H1 (cell line): Measurements from ENCODE around the gene CNR2. TPM values are rescaled to one million over a fixed set of nuclear protein-coding genes. Genes with fewer than 3 reads are reported as not detected.

Experiments
- CTCF ChIA-PET: fragments of 300-600 bp; sonication (Branson Sonifier 250); formaldehyde crosslinking; loops from one replicate; lab custom pipeline; 2021; ENCODE audit not compliant: partially characterized antibody; lab: Charles Lee
- POLR2A ChIA-PET: fragments of 300-600 bp; sonication (Branson Sonifier 250); formaldehyde crosslinking; loops from one replicate; lab custom pipeline; 2021; ENCODE audit warnings: inconsistent platforms; ENCODE audit not compliant: partially characterized antibody; lab: Charles Lee
- DNase-seq, 2 experiments: peaks; one replicate each; pipeline versions ENCODE4 v3.0.0 to v3.0.0-alpha.2; 2010 to 2022; ENCODE audit warnings: low spot score in 2 of 2, low read depth in 1 of 2, mixed read lengths in 1 of 2
- FAIRE-seq: peaks from 2 replicates; lab custom pipeline; 2011; peaks lifted over from hg19 to GRCh38; lab: Jason Lieb, UNC
- H2AFZ ChIP-seq: 2 replicates; pipeline ENCODE4 v1.8.1; 2012; ENCODE audit warnings: low read length, inconsistent platforms
- H2AK5ac ChIP-seq: 2 replicates; pipeline ENCODE4 v1.6.1; 2013; ENCODE audit warnings: low read depth, low read length
- H2BK120ac ChIP-seq: replicated peaks from 2 replicates; pipeline ENCODE3; 2013; ENCODE audit warnings: low read depth, low read length, inconsistent platforms
- H2BK12ac ChIP-seq: 2 replicates; pipeline ENCODE4 v1.6.1; 2013; ENCODE audit warnings: low read depth, low read length
- H2BK15ac ChIP-seq: 2 replicates; pipeline ENCODE4 v1.6.1; 2013; ENCODE audit warnings: low read length
- H2BK20ac ChIP-seq: 2 replicates; pipeline ENCODE4 v1.6.1; 2013; ENCODE audit warnings: low read length
- H2BK5ac ChIP-seq: 2 replicates; pipeline ENCODE4 v1.6.1; 2013; ENCODE audit warnings: low read depth, low read length
- H3K14ac ChIP-seq: 2 replicates; pipeline ENCODE4 v1.6.1; 2013; ENCODE audit warnings: inconsistent platforms; ENCODE audit not compliant: insufficient read length
- H3K18ac ChIP-seq: 2 replicates; pipeline ENCODE4 v1.6.1; 2013; ENCODE audit warnings: low read length; ENCODE audit errors: extremely low read depth
- H3K23ac ChIP-seq: 2 replicates; pipeline ENCODE4 v1.6.1; 2013; ENCODE audit warnings: inconsistent platforms; ENCODE audit not compliant: insufficient read length
- H3K23me2 ChIP-seq: 2 replicates; pipeline ENCODE4 v1.6.1; 2013; ENCODE audit warnings: low read depth, low read length
- H3K27ac ChIP-seq: 2 replicates; pipeline ENCODE4 v1.6.1; 2011; ENCODE audit warnings: low read depth, low read length, inconsistent platforms
- H3K27me3 ChIP-seq, 4 experiments: replicated peaks in 1 of 4; 1 replicate in 1 of 4; 2 replicates in 3 of 4; pipeline versions ENCODE4 v1.6.1 to v1.8.1; 2011 to 2013; ENCODE audit warnings: low read length in 3 of 4, mild to moderate bottlenecking in 3 of 4, inconsistent platforms in 2 of 4, mixed read lengths in 2 of 4, moderate library complexity in 1 of 4; ENCODE audit not compliant: control insufficient read depth in 3 of 4, insufficient read depth in 3 of 4; ENCODE audit errors: extremely low read depth in 1 of 4
- H3K36me3 ChIP-seq, 4 experiments: 2 replicates each; pipeline versions ENCODE4 v1.6.1 to v1.8.1; 2011 to 2013; ENCODE audit warnings: mild to moderate bottlenecking in 4 of 4, low read length in 3 of 4, moderate library complexity in 2 of 4, control low read depth in 1 of 4, inconsistent platforms in 1 of 4; ENCODE audit not compliant: insufficient read depth in 4 of 4, control insufficient read depth in 2 of 4
- H3K4ac ChIP-seq: replicated peaks from 2 replicates; pipeline ENCODE3; 2013; ENCODE audit warnings: low read length, low read depth, mixed read lengths, inconsistent platforms; ENCODE audit not compliant: insufficient read length
- H3K4me1 ChIP-seq, 4 experiments: replicated peaks in 1 of 4; 1 replicate in 1 of 4; 2 replicates in 3 of 4; pipeline versions ENCODE4 v1.6.1 to v1.8.1; 2011 to 2013; ENCODE audit warnings: low read length in 3 of 4, inconsistent platforms in 2 of 4, mixed read lengths in 1 of 4; ENCODE audit not compliant: insufficient read depth in 4 of 4, control insufficient read depth in 3 of 4
- H3K4me2 ChIP-seq, 2 experiments: 2 replicates each; pipeline versions ENCODE4 v1.6.1 to v1.8.1; 2011 to 2013; ENCODE audit warnings: low read depth in 2 of 2, low read length in 2 of 2, control low read depth in 1 of 2, inconsistent platforms in 1 of 2, mild to moderate bottlenecking in 1 of 2; ENCODE audit not compliant: insufficient read depth in 1 of 2
- H3K4me3 ChIP-seq, 4 experiments: fragments of 200-600, 300-600 bp in 1 of 4; sonication (generic), shearing (Covaris generic), sonication (Bioruptor Twin) in 1 of 4; 2 replicates each; pipeline versions ENCODE4 v1.5.1 to v1.8.1; 2011 to 2016; ENCODE audit warnings: low read length in 4 of 4, low read depth in 3 of 4, control low read depth in 2 of 4, inconsistent platforms in 2 of 4, mild to moderate bottlenecking in 2 of 4, mixed read lengths in 1 of 4, moderate library complexity in 1 of 4; ENCODE audit not compliant: insufficient read depth in 2 of 4; ENCODE audit errors: extremely low read depth in 1 of 4
- H3K56ac ChIP-seq: replicated peaks from 2 replicates; pipeline ENCODE3; 2013; ENCODE audit warnings: low read depth, mild to moderate bottlenecking, mixed read lengths, low read length, inconsistent platforms; ENCODE audit not compliant: insufficient read length
- H3K79me1 ChIP-seq: 2 replicates; pipeline ENCODE4 v1.6.1; 2013; ENCODE audit warnings: low read depth, low read length, control low read depth
- H3K79me2 ChIP-seq, 2 experiments: 2 replicates each; pipeline versions ENCODE4 v1.6.1 to v1.8.1; 2012 to 2013; ENCODE audit warnings: low read length in 2 of 2, mild to moderate bottlenecking in 2 of 2, inconsistent platforms in 1 of 2; ENCODE audit not compliant: insufficient read depth in 2 of 2, control insufficient read depth in 1 of 2
- H3K9ac ChIP-seq, 4 experiments: replicated peaks in 1 of 4; 1 replicate in 1 of 4; 2 replicates in 3 of 4; pipeline versions ENCODE4 v1.6.1 to v1.8.1; 2011 to 2013; ENCODE audit warnings: low read depth in 3 of 4, low read length in 3 of 4, control low read depth in 2 of 4, mild to moderate bottlenecking in 2 of 4, moderate library complexity in 2 of 4, inconsistent platforms in 1 of 4; ENCODE audit errors: extremely low read depth in 1 of 4
- H3K9me3 ChIP-seq, 2 experiments: 2 replicates each; pipeline versions ENCODE4 v1.6.1 to v1.8.1; 2012 to 2013; ENCODE audit warnings: mild to moderate bottlenecking in 2 of 2, moderate library complexity in 2 of 2, control low read depth in 1 of 2, inconsistent platforms in 1 of 2, low read depth in 1 of 2, low read length in 1 of 2, mixed read lengths in 1 of 2; ENCODE audit not compliant: insufficient read depth in 2 of 2
- H4K20me1 ChIP-seq, 2 experiments: replicated peaks in 1 of 2; 2 replicates each; pipeline versions ENCODE3 to v1.8.1; 2011 to 2013; ENCODE audit warnings: inconsistent platforms in 2 of 2, low read length in 2 of 2, mild to moderate bottlenecking in 1 of 2; ENCODE audit not compliant: insufficient read depth in 2 of 2, control insufficient read depth in 1 of 2
- H4K5ac ChIP-seq: 2 replicates; pipeline ENCODE4 v1.6.1; 2013; ENCODE audit warnings: low read length, low read depth, mixed read lengths, inconsistent platforms; ENCODE audit not compliant: insufficient read length
- H4K8ac ChIP-seq: 2 replicates; pipeline ENCODE4 v1.8.0; 2013; ENCODE audit warnings: mild to moderate bottlenecking, moderate library complexity, low read length, inconsistent platforms; ENCODE audit not compliant: insufficient read depth; ENCODE audit errors: extremely low read depth
- H4K91ac ChIP-seq: replicated peaks from 2 replicates; pipeline ENCODE3; 2013; ENCODE audit warnings: low read length, mixed read lengths, inconsistent platforms; ENCODE audit not compliant: insufficient read length
- CHD2 ChIP-seq: IDR thresholded peaks from 2 replicates; pipeline ENCODE4 v1.6.1; 2012; ENCODE audit warnings: low read length, improper control_type of control experiment
- POLR2AphosphoS5 ChIP-seq: IDR thresholded peaks from 2 replicates; pipeline ENCODE4 v1.6.1; 2011; ENCODE audit warnings: low read depth, low read length
- RNF2 ChIP-seq: fragments of 200-900, 300-1000 bp; sonication (generic); IDR thresholded peaks from 2 replicates; pipeline ENCODE4 v1.7.1; 2016; ENCODE audit warnings: borderline replicate concordance, low read depth, mild to moderate bottlenecking, antibody characterized with exemption, low read length; ENCODE audit not compliant: poor library complexity, severe bottlenecking; ENCODE audit errors: missing control alignments
- SIRT6 ChIP-seq: IDR thresholded peaks from one replicate; pipeline ENCODE4 v1.7.1; 2012; ENCODE audit warnings: low read length, inconsistent platforms
- SP4 ChIP-seq: IDR thresholded peaks from 2 replicates; pipeline ENCODE4 v1.6.1; 2012; ENCODE audit warnings: low read length, inconsistent platforms
- TCF12 ChIP-seq: IDR thresholded peaks from 2 replicates; pipeline ENCODE4 v1.6.1; 2011; ENCODE audit warnings: low read depth, mild to moderate bottlenecking, low read length
- WGBS, 2 experiments: shearing (Covaris generic) in 1 of 2; methylation state at CpG; one replicate each; pipeline versions ENCODE4 v1.1.6 to v1.1.7; 2013 to 2015; ENCODE audit warnings: low lambda C conversion rate in 2 of 2, mixed read lengths in 2 of 2, inconsistent platforms in 1 of 2, low coverage in 1 of 2, missing lambda C conversion rate in 1 of 2; ENCODE audit not compliant: insufficient replicate concordance in 2 of 2, insufficient coverage in 1 of 2, insufficient read length in 1 of 2; ENCODE audit errors: extremely low coverage in 1 of 2, missing lambda C conversion rate in 1 of 2; 5-methylcytosine and 5-hydroxymethylcytosine counted together
- polyA plus RNA-seq, 7 experiments: library from polyadenylated mRNA; depleted of rRNA in 3 of 7; stranded (reverse) in 5 of 7; unstranded in 2 of 7; fragments of >200 nt in 5 of 7; fragments of 200-250 nt in 2 of 7; gene quantifications; 1 replicate in 5 of 7; 2 replicates in 1 of 7; 4 replicates in 1 of 7; pipeline versions ENCODE4 v1.2.1 to v1.2.3, GENCODE V29; 2011 to 2013; ENCODE audit warnings: missing spikeins in 2 of 7, mixed read lengths in 2 of 7
- total RNA-seq: library from RNA; stranded (reverse); fragmentation: NEBNext Ultra II Directional; extraction: Animal tissue kit (Norgen Biotek cat#: 25700); gene quantifications from 2 replicates; pipeline ENCODE4 v1.2.1, GENCODE V29; 2021
- TF ChIP-seq, protein P1 (sequence below), 3 experiments: IDR thresholded peaks; 1 replicate in 2 of 3; 2 replicates in 1 of 3; pipeline versions ENCODE4 v1.5.1 to v1.6.1; 2011; ENCODE audit warnings: low read length in 3 of 3, mild to moderate bottlenecking in 3 of 3, inconsistent platforms in 2 of 3, low read depth in 1 of 3, moderate library complexity in 1 of 3; ENCODE audit not compliant: insufficient read depth in 1 of 3; ENCODE audit errors: control extremely low read depth in 1 of 3
- TF ChIP-seq, protein P2 (sequence below): IDR thresholded peaks from 2 replicates; pipeline ENCODE4 v1.6.1; 2011; ENCODE audit warnings: low read length, improper control_type of control experiment

CNR2 gene
- total and polyA plus RNA-seq, 2 of the 8 experiments (the other 6 are each of a cell fraction or from before 2014, with no cell fraction given) = not detected

DNA sequence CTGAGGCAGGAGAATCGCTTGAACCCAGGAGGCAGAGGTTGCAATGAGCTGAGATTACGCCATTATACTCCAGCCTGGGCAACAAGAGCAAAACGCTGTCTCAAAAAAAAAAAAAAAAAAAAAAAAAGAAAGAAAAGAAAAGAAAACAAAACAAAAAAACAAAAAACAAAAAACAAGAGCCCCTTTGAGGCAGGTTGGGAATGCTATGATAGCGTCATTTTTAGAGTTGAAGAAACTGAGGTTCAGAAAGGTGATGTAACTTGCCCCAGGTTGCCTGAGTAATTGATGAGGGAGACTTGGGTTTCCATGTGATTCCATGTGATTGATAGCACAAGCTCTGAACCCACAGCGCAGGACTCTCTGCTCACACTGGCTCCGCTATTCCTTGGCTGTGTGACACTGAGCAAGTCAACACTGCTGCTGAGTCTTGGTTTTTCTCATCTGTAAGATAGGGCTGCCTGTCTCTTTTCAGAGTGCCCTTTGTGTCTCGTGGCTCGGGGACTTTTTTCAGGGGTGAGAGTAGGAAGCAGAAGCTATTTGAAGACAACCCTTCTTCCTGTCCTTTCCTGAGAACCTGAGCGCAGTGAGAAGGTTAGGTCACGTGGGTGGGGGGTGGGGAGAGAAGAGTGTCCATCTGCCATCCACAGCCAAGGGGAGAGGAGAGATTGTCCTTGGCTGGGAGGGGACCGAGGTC, 2.5 kb downstream of the CNR2 start:
- H3K27ac ChIP-seq = no peak overlapping the region
- H3K18ac ChIP-seq = no peak overlapping the region
- H4K20me1 ChIP-seq = no peaks in the 10 kb centered on the region
- H3K9ac ChIP-seq = no peak overlapping the region
- no peak overlapping the region for H3K4me3 ChIP-seq
- no peak overlapping the region for H4K5ac ChIP-seq
- FAIRE-seq (no peak), DNase-seq (no peak)
- H3K4ac ChIP-seq = no peak overlapping the region
- H2BK12ac ChIP-seq = no peak overlapping the region
- H2AFZ ChIP-seq = peak overlapping the region; percentile 16; the same call in 1 of the 2 replicates
- H2BK5ac ChIP-seq = no peak overlapping the region
- no peak overlapping the region for H2BK120ac ChIP-seq
- no peaks in the 10 kb centered on the region for H3K79me1 ChIP-seq
- no peak overlapping the region for H2AK5ac ChIP-seq
- 91% methylated on average over 8 of the region's 11 CpGs; no CpG with 5 or more reads in 1 of the 2 experiments for WGBS, 2 experiments
- no peak overlapping the region for H3K4me2 ChIP-seq
- H2BK15ac ChIP-seq = no peak overlapping the region
- 0 out of 7 replicates have a peak, but pooled peaks cover 0 to 1% (median 0%) of the 10 kb centered on the region in 4 experiments for H3K27me3 ChIP-seq
- no peak overlapping the region for H3K56ac ChIP-seq
- H4K8ac ChIP-seq = no peak overlapping the region
- no peaks in the 10 kb centered on the region for H3K79me2 ChIP-seq
- H3K14ac ChIP-seq = no peak overlapping the region
- H3K4me1 ChIP-seq = peaks cover 0 to 2% (median 0%) of the 10 kb centered on the region in 4 experiments; a peak in 1 of 7 replicates
- H3K36me3 ChIP-seq = no peaks in the 10 kb centered on the region; a peak in 1 of 8 replicates
- ChIA-PET POLR2A (interaction anchor here (0.8 kb wide), 1 partner anchor 85 kb away, joined by 3 read pairs; the partner anchor contains the start of gene HMGCL), CTCF (interaction anchor here (0.6 to 5.1 kb wide), 5 partner anchors 13 to 139 kb away, joined by 3 to 28 read pairs (median 4); no protein-coding TSS in a partner anchor)
- H2BK20ac ChIP-seq = no peak overlapping the region
- H3K9me3 ChIP-seq = no peaks in the 10 kb centered on the region
- no peak overlapping the region for H3K23ac ChIP-seq
- no peaks in the 10 kb centered on the region for H3K23me2 ChIP-seq
- no peak overlapping the region for H4K91ac ChIP-seq
- TF ChIP-seq SP4 (no peak), RNF2 (no peak), POLR2AphosphoS5 (no peak), CHD2 (no peak), TCF12 (no peak), SIRT6 (no peak)
- TF ChIP-seq, protein P1, sequence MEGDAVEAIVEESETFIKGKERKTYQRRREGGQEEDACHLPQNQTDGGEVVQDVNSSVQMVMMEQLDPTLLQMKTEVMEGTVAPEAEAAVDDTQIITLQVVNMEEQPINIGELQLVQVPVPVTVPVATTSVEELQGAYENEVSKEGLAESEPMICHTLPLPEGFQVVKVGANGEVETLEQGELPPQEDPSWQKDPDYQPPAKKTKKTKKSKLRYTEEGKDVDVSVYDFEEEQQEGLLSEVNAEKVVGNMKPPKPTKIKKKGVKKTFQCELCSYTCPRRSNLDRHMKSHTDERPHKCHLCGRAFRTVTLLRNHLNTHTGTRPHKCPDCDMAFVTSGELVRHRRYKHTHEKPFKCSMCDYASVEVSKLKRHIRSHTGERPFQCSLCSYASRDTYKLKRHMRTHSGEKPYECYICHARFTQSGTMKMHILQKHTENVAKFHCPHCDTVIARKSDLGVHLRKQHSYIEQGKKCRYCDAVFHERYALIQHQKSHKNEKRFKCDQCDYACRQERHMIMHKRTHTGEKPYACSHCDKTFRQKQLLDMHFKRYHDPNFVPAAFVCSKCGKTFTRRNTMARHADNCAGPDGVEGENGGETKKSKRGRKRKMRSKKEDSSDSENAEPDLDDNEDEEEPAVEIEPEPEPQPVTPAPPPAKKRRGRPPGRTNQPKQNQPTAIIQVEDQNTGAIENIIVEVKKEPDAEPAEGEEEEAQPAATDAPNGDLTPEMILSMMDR (IDR thresholded peaks at IDR 0.05; ENCODE audit: control extremely low read depth in 1 of 3, insufficient read depth in 1 of 3, low read depth in 1 of 3, low read length in 3 of 3) = no peak
- TF ChIP-seq, protein P2, sequence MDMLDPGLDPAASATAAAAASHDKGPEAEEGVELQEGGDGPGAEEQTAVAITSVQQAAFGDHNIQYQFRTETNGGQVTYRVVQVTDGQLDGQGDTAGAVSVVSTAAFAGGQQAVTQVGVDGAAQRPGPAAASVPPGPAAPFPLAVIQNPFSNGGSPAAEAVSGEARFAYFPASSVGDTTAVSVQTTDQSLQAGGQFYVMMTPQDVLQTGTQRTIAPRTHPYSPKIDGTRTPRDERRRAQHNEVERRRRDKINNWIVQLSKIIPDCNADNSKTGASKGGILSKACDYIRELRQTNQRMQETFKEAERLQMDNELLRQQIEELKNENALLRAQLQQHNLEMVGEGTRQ = no peak
